Activated T-helper 2 cell treated with anti-CD3 and anti-CD28 coated beads, Interferon-gamma antibody, Interleukin-2, Interleukin-4, amounts not matched to agents 10 μg/mL and 5 μg/mL and 100 μg/mL, durations not matched to agents 14 hours and 24 hours and 36 hours (primary cell): ENCODE data around the gene STAC3. TPM values are rescaled to one million over a fixed set of nuclear protein-coding genes. Genes with fewer than 3 reads are reported as not detected.

ENCODE experiments used
- DNase-seq: peaks from one replicate; pipeline ENCODE4 v3.0.0; 2021; ENCODE audit warnings: low spot score
- H3K27ac Mint-ChIP-seq: one replicate; pipeline ENCODE4 v1.8.0; 2021; ENCODE audit warnings: mixed read lengths
- H3K27me3 Mint-ChIP-seq: one replicate; pipeline ENCODE4 v1.8.0; 2021; ENCODE audit warnings: low read depth, mixed read lengths
- H3K36me3 Mint-ChIP-seq: one replicate; pipeline ENCODE4 v1.8.0; 2021; ENCODE audit warnings: low read depth, mixed read lengths
- H3K4me1 Mint-ChIP-seq: one replicate; pipeline ENCODE4 v1.8.0; 2021; ENCODE audit warnings: low read depth, mixed read lengths
- H3K4me3 Mint-ChIP-seq: one replicate; pipeline ENCODE4 v1.8.0; 2021; ENCODE audit warnings: low read depth, mild to moderate bottlenecking, moderate library complexity, mixed read lengths
- H3K9me3 Mint-ChIP-seq: one replicate; pipeline ENCODE4 v1.8.0; 2021; ENCODE audit warnings: mixed read lengths
- intact Hi-C: fragments of 100-400 bp; cut with micrococcal nuclease; formaldehyde crosslinking; loops from one replicate; pipeline ENCODE4 v1.15.1; 2023
- total RNA-seq: library from RNA; stranded (reverse); gene quantifications from 2 replicates; pipeline ENCODE4 v1.2.3, GENCODE V29; 2022

STAC3 gene
- total RNA-seq, 1 donor from 2014 or later, result 5.6 TPM

DNA sequence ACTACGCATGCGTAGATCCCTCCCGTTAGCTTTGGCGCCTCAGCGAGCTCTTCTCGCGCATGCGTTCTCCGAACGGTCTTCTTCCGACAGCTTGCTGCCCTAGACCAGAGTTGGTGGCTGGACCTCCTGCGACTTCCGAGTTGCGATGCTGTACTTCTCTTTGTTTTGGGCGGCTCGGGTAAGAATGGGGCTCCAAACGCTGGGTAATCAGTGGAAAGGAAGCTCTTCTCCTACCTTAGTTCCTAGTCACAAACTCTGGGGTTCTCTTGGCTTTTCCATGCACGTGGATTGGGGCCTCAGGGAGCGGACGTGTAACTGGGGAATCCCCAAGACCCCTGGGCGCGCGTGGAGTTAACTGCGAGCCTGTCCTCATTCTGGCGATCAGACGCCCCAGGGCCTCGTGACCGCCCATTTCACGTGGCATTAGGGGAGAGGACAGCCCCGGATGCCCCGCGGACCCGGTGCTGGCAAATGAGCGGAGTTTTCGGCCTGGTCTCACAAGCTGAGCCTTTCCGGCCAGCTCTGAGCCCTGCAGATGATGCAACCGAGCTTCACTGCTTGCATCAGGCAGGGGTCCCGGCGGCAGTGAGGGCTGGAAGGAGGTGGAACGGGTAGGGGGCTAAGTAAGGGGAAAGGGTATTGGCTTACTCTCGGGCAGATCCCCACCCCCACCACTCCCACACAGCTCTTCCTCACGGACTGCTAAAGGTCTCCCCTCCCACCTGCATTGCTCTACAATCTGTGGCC lies 21.2 kb downstream of the STAC3 start, which contains the start of gene SHMT2:
SHMT2 (plus strand) TSS at position 78 of the 747 bp plus-strand sequence; CDS start at position 146, 68 bp downstream.
- H3K4me1 Mint-ChIP-seq, result peaks cover 42% of the 10 kb centered on the region
- peaks cover 13% of the 10 kb centered on the region for H3K27me3 Mint-ChIP-seq
- peak; percentile 90 for DNase-seq
- peak within 1 kb of the TSS; percentile 97 for H3K4me3 Mint-ChIP-seq
- H3K36me3 Mint-ChIP-seq, result peaks cover 52% of the 10 kb centered on the region
- H3K27ac Mint-ChIP-seq, result peak within 1 kb of the TSS; percentile 89
- no peaks in the 10 kb centered on the region for H3K9me3 Mint-ChIP-seq
- intact Hi-C loops, result loop anchor here (1.0 to 5.0 kb wide), 3 partner anchors 7 to 402 kb away; partner anchors contain the start of genes B4GALNT1 and NAB2

GRCh38 chr12:57229046-57229633 lies 21.8 kb downstream of the STAC3 start:
- H3K9me3 Mint-ChIP-seq, result no peaks in the 10 kb centered on the region
- H3K27ac Mint-ChIP-seq, result peak overlapping the region; percentile 89
- H3K4me3 Mint-ChIP-seq, result peak overlapping the region; percentile 97
- no peak for DNase-seq
- peaks cover 42% of the 10 kb centered on the region for H3K4me1 Mint-ChIP-seq
- intact Hi-C loops, result loop anchor here (1.0 to 5.0 kb wide), 3 partner anchors 8 to 403 kb away; partner anchors contain the start of genes B4GALNT1 and NAB2
- H3K27me3 Mint-ChIP-seq, result peaks cover 14% of the 10 kb centered on the region
- H3K36me3 Mint-ChIP-seq, result peaks cover 46% of the 10 kb centered on the region

GRCh38 chr12:57227315-57228115 lies 23.5 kb downstream of the STAC3 start:
- Mint-ChIP-seq H3K27me3 (peaks cover 31% of the 10 kb centered on the region), H3K4me3 (peak overlapping the region; percentile 13), H3K36me3 (peaks cover 30% of the 10 kb centered on the region)

GRCh38 chr12:57226588-57227314 lies 24.2 kb downstream of the STAC3 start:
- no peaks in the 10 kb centered on the region for H3K9me3 Mint-ChIP-seq
- H3K4me1 Mint-ChIP-seq, result peaks cover 53% of the 10 kb centered on the region
- H3K4me3 Mint-ChIP-seq, result peak overlapping the region; percentile 57
- intact Hi-C loops, result loop anchor here (5.0 kb wide), 2 partner anchors 139 to 406 kb away; partner anchors contain the start of genes B4GALNT1 and NAB2
- H3K36me3 Mint-ChIP-seq, result peaks cover 22% of the 10 kb centered on the region
- H3K27me3 Mint-ChIP-seq, result peaks cover 38% of the 10 kb centered on the region
- DNase-seq, result no peak
- no peak overlapping the region for H3K27ac Mint-ChIP-seq

More at GRCh38 chr12:57227315-57228115, 23.5 kb downstream of the STAC3 start:
- no peak for DNase-seq
- Mint-ChIP-seq H3K27ac (no peak overlapping the region), H3K4me1 (peaks cover 53% of the 10 kb centered on the region), H3K9me3 (no peaks in the 10 kb centered on the region)
- intact Hi-C loops, result loop anchor here (5.0 kb wide), 2 partner anchors 140 to 405 kb away; partner anchors contain the start of genes B4GALNT1 and NAB2

- intact Hi-C loops, result loop anchor here (1.0 to 5.0 kb wide), 4 partner anchors 8 to 407 kb away; partner anchors contain the start of genes B4GALNT1 and NAB2
- peaks cover 12% of the 10 kb centered on the region for H3K36me3 Mint-ChIP-seq
- peaks cover 57% of the 10 kb centered on the region for H3K4me1 Mint-ChIP-seq
- H3K27me3 Mint-ChIP-seq, result peaks cover 47% of the 10 kb centered on the region
- no peaks in the 10 kb centered on the region for H3K9me3 Mint-ChIP-seq
- DNase-seq, result no peak
- H3K27ac Mint-ChIP-seq, result no peak overlapping the region
- H3K4me3 Mint-ChIP-seq, result peak overlapping the region; percentile 17
Measured at GRCh38 chr12:57225680-57226210, 25.2 kb downstream of the STAC3 start.

- intact Hi-C loops, result loop anchor here (1.0 to 5.0 kb wide), 4 partner anchors 8 to 407 kb away; partner anchors contain the start of genes B4GALNT1 and NAB2
- H3K27ac Mint-ChIP-seq, result no peak overlapping the region
- peaks cover 50% of the 10 kb centered on the region for H3K27me3 Mint-ChIP-seq
- H3K4me1 Mint-ChIP-seq, result peaks cover 54% of the 10 kb centered on the region
- peaks cover 6% of the 10 kb centered on the region for H3K36me3 Mint-ChIP-seq
- no peaks in the 10 kb centered on the region for H3K9me3 Mint-ChIP-seq
- H3K4me3 Mint-ChIP-seq, result peak overlapping the region; percentile 41
- DNase-seq, result peak; percentile 51
Measured at GRCh38 chr12:57224973-57225679, 25.9 kb downstream of the STAC3 start.

DNA sequence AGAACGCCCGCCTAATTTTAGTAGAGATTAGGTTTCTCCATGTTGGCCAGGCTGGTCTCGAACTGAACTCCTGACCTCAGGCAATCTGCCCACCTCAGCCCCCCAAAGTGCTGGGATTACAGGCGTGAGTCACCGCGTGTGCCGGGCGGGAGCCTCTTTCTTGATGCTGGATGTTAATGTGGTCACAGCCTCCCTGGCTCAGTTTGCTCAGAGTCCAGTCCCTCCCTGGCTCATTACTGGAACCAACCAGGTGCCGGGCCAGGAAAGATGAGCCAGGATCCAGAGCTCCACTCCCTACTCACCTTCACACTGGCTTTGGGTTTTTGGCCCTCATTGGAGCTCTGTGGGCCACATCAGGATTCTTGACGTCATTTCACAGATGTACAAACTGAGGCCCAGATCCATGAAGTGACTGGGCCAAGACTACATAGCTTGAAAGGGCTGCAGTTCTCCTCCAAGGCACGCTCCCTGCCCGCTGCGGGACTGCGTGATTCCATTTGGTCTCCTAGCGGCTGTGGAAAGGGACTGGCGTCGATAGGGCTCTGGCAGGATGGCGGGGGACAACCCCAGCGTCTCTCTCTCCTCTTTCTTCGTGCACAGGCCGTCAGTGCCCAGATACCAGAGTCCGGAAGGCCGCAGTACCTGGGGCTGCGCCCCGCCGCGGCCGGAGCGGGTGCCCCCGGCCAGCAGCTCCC lies 26.6 kb downstream of the STAC3 start:
- DNase-seq, result no peak
- Mint-ChIP-seq H3K4me1 (peaks cover 54% of the 10 kb centered on the region), H3K4me3 (no peak overlapping the region), H3K27ac (no peak overlapping the region), H3K36me3 (no peaks in the 10 kb centered on the region), H3K27me3 (peaks cover 56% of the 10 kb centered on the region), H3K9me3 (no peaks in the 10 kb centered on the region)
- intact Hi-C loops, result loop anchor here (2.0 kb wide), 1 partner anchor 14 kb away; no protein-coding TSS in a partner anchor

DNA sequence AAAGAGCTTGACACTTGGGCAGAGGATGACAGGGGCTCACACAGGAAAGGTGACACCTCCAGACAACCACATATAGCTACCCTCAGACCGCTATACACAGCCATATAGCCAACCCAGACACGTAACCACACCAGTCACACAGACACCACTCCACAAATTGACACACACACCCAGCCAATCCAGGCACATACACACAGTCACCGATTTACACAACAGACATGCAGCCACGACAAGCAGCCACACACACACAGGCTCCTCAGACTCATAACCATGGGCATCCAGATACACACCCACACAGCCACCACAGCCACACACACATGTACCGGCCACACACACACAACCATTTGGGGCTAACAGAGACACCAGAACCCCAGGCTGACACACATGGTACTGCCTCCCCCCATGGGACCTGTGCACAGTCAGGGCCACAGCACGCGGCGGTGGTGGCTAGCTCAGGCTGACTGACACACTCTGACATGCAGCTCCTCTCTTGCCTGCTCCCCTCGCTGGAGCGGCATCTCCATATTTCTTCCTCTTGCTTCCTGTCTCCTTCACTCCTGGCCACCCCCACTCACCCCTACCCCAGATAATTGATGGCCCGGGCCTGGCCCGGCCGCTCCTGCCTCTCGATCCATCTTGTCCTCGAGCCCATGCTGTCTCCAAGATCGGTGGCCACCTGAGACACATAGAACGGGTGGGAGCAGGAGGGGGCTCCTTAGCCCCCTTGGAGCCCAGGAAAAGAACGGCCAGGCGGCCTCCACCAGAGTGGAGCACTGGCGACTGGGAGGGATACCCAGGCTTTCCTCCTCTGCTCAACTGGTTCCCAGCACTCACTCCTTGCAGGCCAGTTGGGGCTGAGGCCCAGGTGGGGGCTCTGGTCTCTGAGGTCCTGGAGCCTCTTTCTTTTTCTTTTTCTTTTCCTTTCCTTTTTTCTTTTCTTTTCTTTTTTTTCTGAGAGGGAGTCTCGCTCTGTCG lies 27.5 kb downstream of the STAC3 start:
- intact Hi-C loops, result loop anchor here (2.0 kb wide), 1 partner anchor 15 kb away; no protein-coding TSS in a partner anchor
- Mint-ChIP-seq H3K36me3 (no peaks in the 10 kb centered on the region), H3K4me1 (peaks cover 46% of the 10 kb centered on the region), H3K27me3 (peaks cover 65% of the 10 kb centered on the region), H3K4me3 (no peak overlapping the region), H3K27ac (no peak overlapping the region), H3K9me3 (no peaks in the 10 kb centered on the region)
- DNase-seq, result no peak

DNA sequence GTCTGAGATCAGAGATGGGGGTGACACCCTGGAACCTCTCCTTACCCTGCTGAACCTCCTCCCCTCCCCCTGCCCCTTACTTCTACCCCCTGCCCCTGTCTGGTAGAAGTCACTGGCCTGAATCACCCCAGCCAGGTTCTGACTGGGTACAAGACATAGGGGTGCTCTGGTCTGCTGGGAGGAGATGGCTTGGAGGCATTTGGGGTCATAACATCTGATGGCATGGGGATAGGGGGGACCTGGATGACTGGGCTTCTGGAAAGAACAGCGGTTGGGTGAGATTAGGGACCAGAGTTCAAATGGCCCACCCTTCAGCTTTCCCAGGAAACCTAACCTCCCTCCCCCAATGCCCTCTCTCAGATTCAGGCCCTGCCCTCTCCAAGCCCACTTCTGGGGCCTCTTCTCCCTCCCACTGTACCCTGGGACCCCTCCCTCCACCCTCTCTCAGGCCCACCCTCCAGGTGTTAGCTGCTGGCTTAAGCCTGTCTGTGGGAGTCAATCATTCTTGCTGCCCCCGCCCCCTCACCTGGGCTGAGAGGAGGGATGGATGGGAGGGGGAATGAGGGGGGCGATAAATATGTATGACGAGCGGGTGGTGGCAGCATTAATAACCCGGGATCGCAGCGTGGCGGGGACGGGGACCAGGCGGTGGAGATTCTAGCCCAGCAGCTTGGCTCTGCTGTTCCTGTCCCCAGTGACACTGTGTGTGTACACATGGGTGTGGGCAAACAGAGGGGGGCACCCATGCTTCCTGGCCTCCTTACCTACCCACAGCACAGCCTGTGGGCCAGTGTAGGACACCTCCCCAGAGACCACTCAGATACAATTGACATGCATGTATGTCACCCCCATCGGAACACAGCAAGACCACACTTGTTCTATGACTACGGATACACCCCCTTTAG lies 28.4 kb downstream of the STAC3 start:
- no peak for DNase-seq
- Mint-ChIP-seq H3K9me3 (no peaks in the 10 kb centered on the region), H3K27me3 (peaks cover 73% of the 10 kb centered on the region), H3K27ac (no peak overlapping the region), H3K4me3 (no peak overlapping the region), H3K4me1 (peaks cover 41% of the 10 kb centered on the region), H3K36me3 (no peaks in the 10 kb centered on the region)
- intact Hi-C loops, result no loop called here
